Natural killer cell treated with Interleukin-12 subunit alpha and Interleukin-12 subunit beta and Interleukin-15 and Interleukin-18, amount 100 ng/mL, for 72 hours (primary cell): ENCODE data around the gene GGT1. TPM values are rescaled to one million over a fixed set of nuclear protein-coding genes. Genes with fewer than 3 reads are reported as not detected.
"Not testable (repeated sequence)": the region's sequence is repeated elsewhere in the genome, so short reads cannot be mapped to it uniquely, and the experiment has no call there.

Source experiments
- ATAC-seq, 2 donors: fragments of 150-1000 bp; cut with Tn5 transposase in 1 of 2; sonication (Bioruptor Pico), chemical (Tn5 transposase) in 1 of 2; 2 replicates each; pipeline ENCODE4 v1.10.0; 2021
- DNase-seq: peaks from one replicate; pipeline ENCODE4 v3.0.0; 2022; ENCODE audit warnings: low spot score
- H3K27ac Mint-ChIP-seq, 2 donors: 1 replicate in 1 of 2; 2 replicates in 1 of 2; pipeline ENCODE4 v1.8.0; 2022; ENCODE audit warnings: mixed read lengths in 2 of 2, mild to moderate bottlenecking in 1 of 2, moderate library complexity in 1 of 2
- H3K27me3 Mint-ChIP-seq, 2 donors: 1 replicate in 1 of 2; 2 replicates in 1 of 2; pipeline ENCODE4 v1.8.0; 2022; ENCODE audit warnings: mixed read lengths in 2 of 2
- H3K36me3 Mint-ChIP-seq: one replicate; pipeline ENCODE4 v1.8.0; 2022; ENCODE audit warnings: mixed read lengths
- H3K4me1 Mint-ChIP-seq, 2 donors: 1 replicate in 1 of 2; 2 replicates in 1 of 2; pipeline ENCODE4 v1.8.0; 2022; ENCODE audit warnings: low read depth in 2 of 2, mixed read lengths in 2 of 2, mild to moderate bottlenecking in 1 of 2
- H3K4me3 Mint-ChIP-seq: one replicate; pipeline ENCODE4 v1.8.0; 2022; ENCODE audit warnings: mixed read lengths
- H3K9me3 Mint-ChIP-seq: 2 replicates; pipeline ENCODE4 v1.8.0; 2022; ENCODE audit warnings: mixed read lengths
- total RNA-seq, 2 donors: library from RNA; stranded (reverse); gene quantifications; one replicate each; pipeline ENCODE4 v1.2.3, GENCODE V29; 2022

GGT1 gene
- total RNA-seq, 2 donors from 2014 or later = 13.7 to 59.5 TPM

GRCh38 chr22:24599514-24599913, 3.5 kb upstream of the GGT1 start:
- Mint-ChIP-seq H3K9me3 (no peaks in the 10 kb centered on the region), H3K27ac (peak overlapping the region in 1 of 2 donors; percentile 39), H3K36me3 (no peaks in the 10 kb centered on the region), H3K27me3 (no peaks in the 10 kb centered on the region), H3K4me1 (peaks cover 14 to 27% of the 10 kb centered on the region in 2 donors), H3K4me3 (no peak overlapping the region)
- DNase-seq (no peak), ATAC-seq (no peak)

GRCh38 chr22:24599958-24600715, 2.9 kb upstream of the GGT1 start:
- H3K36me3 Mint-ChIP-seq, H3K27me3 Mint-ChIP-seq, DNase-seq, ATAC-seq, H3K9me3 Mint-ChIP-seq, H3K4me3 Mint-ChIP-seq: not testable (repeated sequence)
- Mint-ChIP-seq H3K4me1 (peaks cover 14 to 27% of the 10 kb centered on the region in 2 donors), H3K27ac (peak overlapping the region in 1 of 2 donors; percentile 39)

- H3K27ac Mint-ChIP-seq = peak overlapping the region; percentile 62 to 78
- peaks cover 14 to 27% of the 10 kb centered on the region in 2 donors for H3K4me1 Mint-ChIP-seq
- DNase-seq = peak; percentile 85
- peak; percentile 69 to 78 for ATAC-seq
- no peak overlapping the region for H3K4me3 Mint-ChIP-seq
- H3K9me3 Mint-ChIP-seq = no peaks in the 10 kb centered on the region
- H3K36me3 Mint-ChIP-seq = no peaks in the 10 kb centered on the region
- H3K27me3 Mint-ChIP-seq = no peaks in the 10 kb centered on the region
Measured at GRCh38 chr22:24601217-24602104, 1.5 kb upstream of the GGT1 start.

GRCh38 chr22:24602105-24602749, 766 bp upstream of the GGT1 start:
- H3K9me3 Mint-ChIP-seq, H3K4me3 Mint-ChIP-seq, DNase-seq, ATAC-seq, H3K27me3 Mint-ChIP-seq, H3K36me3 Mint-ChIP-seq: not testable (repeated sequence)
- H3K27ac Mint-ChIP-seq = peak overlapping the region; percentile 62 to 78
- H3K4me1 Mint-ChIP-seq = peaks cover 14 to 27% of the 10 kb centered on the region in 2 donors

GRCh38 chr22:24603770-24604629, 1.0 kb downstream of the GGT1 start:
- DNase-seq, H3K9me3 Mint-ChIP-seq, H3K36me3 Mint-ChIP-seq, H3K27me3 Mint-ChIP-seq: not testable (repeated sequence)
- Mint-ChIP-seq H3K4me3 (peak overlapping the region; percentile 75), H3K4me1 (peaks cover 20 to 30% of the 10 kb centered on the region in 2 donors), H3K27ac (peak overlapping the region; percentile 73 to 87)
- peak; percentile 57 to 70 for ATAC-seq

- peaks cover 20 to 25% of the 10 kb centered on the region in 2 donors for H3K4me1 Mint-ChIP-seq
- ATAC-seq, H3K4me3 Mint-ChIP-seq, H3K9me3 Mint-ChIP-seq, DNase-seq, H3K36me3 Mint-ChIP-seq, H3K27ac Mint-ChIP-seq, H3K27me3 Mint-ChIP-seq: not testable (repeated sequence)
Measured at GRCh38 chr22:24606340-24606739, 3.3 kb downstream of the GGT1 start.

GRCh38 chr22:24607429-24607983, 4.5 kb downstream of the GGT1 start:
- DNase-seq (peak; percentile 65), ATAC-seq (peak; percentile 83 to 91)
- peaks cover 17 to 20% of the 10 kb centered on the region in 2 donors for H3K4me1 Mint-ChIP-seq
- H3K9me3 Mint-ChIP-seq, H3K27me3 Mint-ChIP-seq, H3K36me3 Mint-ChIP-seq: not testable (repeated sequence)
- peak overlapping the region; percentile 85 for H3K4me3 Mint-ChIP-seq
- peak overlapping the region; percentile 70 to 97 for H3K27ac Mint-ChIP-seq

GRCh38 chr22:24608327-24608726, 5.3 kb downstream of the GGT1 start:
- not testable (repeated sequence) for H3K36me3 Mint-ChIP-seq, H3K27me3 Mint-ChIP-seq, DNase-seq, ATAC-seq, H3K9me3 Mint-ChIP-seq
- Mint-ChIP-seq H3K4me1 (peaks cover 14 to 17% of the 10 kb centered on the region in 2 donors), H3K4me3 (peak overlapping the region; percentile 85), H3K27ac (peak overlapping the region in 1 of 2 donors; percentile 97)

GRCh38 chr22:24609888-24610287, 6.9 kb downstream of the GGT1 start:
- not testable (repeated sequence) for H3K4me1 Mint-ChIP-seq, H3K9me3 Mint-ChIP-seq, H3K4me3 Mint-ChIP-seq, H3K27ac Mint-ChIP-seq, ATAC-seq, DNase-seq, H3K27me3 Mint-ChIP-seq, H3K36me3 Mint-ChIP-seq

- not testable (repeated sequence) for DNase-seq, H3K9me3 Mint-ChIP-seq, ATAC-seq, H3K27ac Mint-ChIP-seq, H3K27me3 Mint-ChIP-seq, H3K36me3 Mint-ChIP-seq, H3K4me3 Mint-ChIP-seq, H3K4me1 Mint-ChIP-seq
Measured at GRCh38 chr22:24614794-24615193, 11.8 kb downstream of the GGT1 start.

GRCh38 chr22:24621244-24621643, 18.3 kb downstream of the GGT1 start:
- H3K4me3 Mint-ChIP-seq, H3K27ac Mint-ChIP-seq, H3K9me3 Mint-ChIP-seq, H3K36me3 Mint-ChIP-seq, H3K27me3 Mint-ChIP-seq, DNase-seq, H3K4me1 Mint-ChIP-seq, ATAC-seq: not testable (repeated sequence)

GRCh38 chr22:24622596-24622995, 19.6 kb downstream of the GGT1 start:
- H3K27me3 Mint-ChIP-seq, H3K9me3 Mint-ChIP-seq, ATAC-seq, H3K27ac Mint-ChIP-seq, H3K36me3 Mint-ChIP-seq, H3K4me1 Mint-ChIP-seq, DNase-seq, H3K4me3 Mint-ChIP-seq: not testable (repeated sequence)

- H3K27me3 Mint-ChIP-seq, H3K27ac Mint-ChIP-seq, H3K9me3 Mint-ChIP-seq, DNase-seq, ATAC-seq, H3K4me1 Mint-ChIP-seq, H3K4me3 Mint-ChIP-seq, H3K36me3 Mint-ChIP-seq: not testable (repeated sequence)
Measured at GRCh38 chr22:24627911-24628310, 24.9 kb downstream of the GGT1 start.
